Cerebellar cortex (tissue), 1 donor: ENCODE data around the gene ZNF425.
"Not testable (repeated sequence)": the region's sequence is repeated elsewhere in the genome, so short reads cannot be mapped to it uniquely, and the experiment has no call there.

Experiments
- DNase-seq: peaks from one replicate; pipeline ENCODE4 v3.0.0-alpha.2; 2015; ENCODE audit warnings: low spot score

ZNF425 gene

DNA sequence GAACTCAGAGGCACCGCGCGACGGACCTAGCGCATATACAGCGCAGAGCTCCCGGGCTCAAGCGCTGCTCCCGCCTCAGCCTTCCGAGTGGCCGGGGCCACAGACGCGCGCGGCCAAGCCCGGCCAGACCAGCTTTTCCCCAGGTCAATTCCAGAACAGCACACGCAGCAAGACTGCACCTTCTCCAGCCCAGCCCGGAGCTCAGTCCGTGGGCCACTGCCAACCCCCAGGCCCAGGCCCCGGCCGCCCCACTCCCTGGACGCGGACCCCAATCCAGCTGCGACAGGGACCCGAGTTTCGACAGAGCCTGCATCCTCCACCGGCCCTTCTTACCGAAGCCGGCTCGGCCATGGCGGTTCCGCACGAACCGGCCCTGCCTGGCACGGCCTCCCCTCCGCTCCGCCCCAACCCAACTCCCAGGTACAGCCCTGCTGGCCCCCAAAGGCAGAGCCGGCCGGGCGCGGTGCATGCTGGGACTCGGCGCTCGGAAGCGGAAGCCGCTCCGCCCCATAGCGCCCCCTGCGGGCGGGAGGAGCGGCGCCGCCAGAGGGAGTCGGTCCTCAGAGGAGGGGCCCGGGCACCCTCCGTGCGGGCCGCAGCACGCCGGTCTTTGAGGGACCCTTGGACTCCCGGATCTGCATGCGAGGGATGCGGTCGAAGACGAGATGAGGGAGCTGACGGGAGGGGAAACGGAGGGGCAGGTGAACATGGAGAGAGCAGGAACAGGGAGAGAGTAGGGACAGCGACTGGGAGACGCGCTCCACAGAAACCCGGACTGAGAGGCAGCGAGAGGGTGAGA, at the start of gene ZNF425:
TSS of gene ZNF425 (minus strand) at position 462 of the 799 bp plus-strand sequence. CDS start at position 351, 111 bp downstream.
- peak; percentile 90 for DNase-seq

DNA sequence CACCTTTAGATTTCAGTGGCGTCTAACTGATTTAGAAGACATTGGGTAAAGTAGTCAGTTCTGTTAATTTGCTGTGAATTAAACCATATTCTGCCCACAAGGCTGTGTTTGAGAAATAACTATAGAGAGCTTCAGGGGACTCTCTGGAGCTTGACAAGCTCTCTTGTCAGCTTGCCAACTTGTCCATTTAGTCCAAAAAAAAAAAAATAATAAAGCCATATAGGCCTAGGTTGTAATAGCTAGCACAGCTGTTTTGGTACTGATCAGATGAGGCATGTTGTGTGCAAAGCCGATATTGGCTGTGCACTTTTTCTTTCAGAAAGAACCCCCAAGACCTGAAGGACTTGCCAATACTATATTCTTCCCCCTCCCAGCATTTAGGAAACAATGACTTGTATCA, 49.0 kb upstream of the ZNF425 start:
- no peak for DNase-seq

DNA sequence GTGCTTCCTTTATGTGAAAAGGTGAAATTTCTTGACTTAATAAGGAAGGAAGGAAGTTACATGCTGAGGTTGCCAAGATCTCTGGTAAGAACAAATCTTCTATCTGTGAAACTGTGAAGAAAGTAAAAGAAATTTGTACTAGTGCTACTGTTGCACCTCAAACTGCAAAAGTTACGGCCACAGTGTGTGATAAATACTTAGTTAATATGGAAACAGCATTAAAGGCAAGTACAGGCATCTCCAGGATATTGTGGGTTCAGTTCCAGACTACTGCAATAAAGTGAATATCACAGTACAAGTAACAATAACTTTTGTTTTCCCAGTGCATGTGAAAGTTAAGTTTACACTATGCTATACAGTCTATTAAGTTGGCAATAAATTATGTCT, 46.4 kb upstream of the ZNF425 start:
- DNase-seq: no peak

DNA sequence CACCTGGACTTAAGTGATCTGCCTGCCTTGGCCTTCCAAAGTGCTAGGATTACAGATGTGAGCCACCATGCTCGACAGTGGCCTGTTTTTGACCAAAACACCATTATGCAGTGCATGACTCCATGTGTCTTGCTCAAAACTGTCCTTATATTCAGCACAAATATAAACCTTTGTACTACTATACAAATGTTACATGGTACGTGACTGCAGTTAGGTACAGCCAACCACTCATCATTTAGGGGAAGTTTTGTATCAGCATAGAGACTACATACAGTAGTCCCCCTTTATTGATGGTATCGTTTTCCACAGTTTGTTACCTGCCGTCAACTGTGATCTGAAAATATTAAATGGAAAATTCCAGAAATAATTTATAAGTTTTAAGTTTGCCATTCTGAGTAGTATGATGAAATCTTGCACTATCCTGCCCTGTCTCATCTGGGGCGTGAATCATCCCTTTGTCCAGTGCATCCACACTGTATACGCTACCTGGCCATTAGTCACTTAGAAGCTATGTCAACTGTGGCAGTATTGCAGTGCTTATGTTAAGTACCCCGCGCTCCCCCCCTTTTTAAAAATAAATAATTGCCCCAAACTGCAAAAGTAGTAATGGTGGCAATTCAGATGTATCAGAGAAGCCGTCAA, 45.9 kb upstream of the ZNF425 start:
- no peak for DNase-seq

GRCh38 chr7:149166630-149167352, 40.7 kb upstream of the ZNF425 start:
- DNase-seq: no peak

DNA sequence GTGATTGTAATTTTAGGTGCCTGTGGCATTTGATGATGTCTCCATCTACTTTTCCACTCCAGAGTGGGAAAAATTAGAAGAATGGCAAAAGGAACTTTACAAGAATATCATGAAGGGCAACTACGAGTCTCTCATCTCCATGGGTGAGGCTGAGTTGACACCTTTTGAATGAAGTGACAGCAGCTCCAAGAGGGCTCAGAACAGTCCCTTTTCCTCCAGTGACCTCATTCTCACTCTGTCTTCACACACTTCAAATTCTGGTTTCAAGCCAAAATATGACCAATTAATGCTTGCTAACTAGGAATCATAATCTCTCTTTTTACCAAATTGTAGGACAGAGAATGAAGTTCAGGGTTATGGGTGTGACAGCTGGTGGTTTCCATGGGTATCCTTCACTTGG, 40.0 kb upstream of the ZNF425 start:
- DNase-seq: no peak

GRCh38 chr7:149161241-149161848, 35.2 kb upstream of the ZNF425 start:
- DNase-seq: no peak

DNA sequence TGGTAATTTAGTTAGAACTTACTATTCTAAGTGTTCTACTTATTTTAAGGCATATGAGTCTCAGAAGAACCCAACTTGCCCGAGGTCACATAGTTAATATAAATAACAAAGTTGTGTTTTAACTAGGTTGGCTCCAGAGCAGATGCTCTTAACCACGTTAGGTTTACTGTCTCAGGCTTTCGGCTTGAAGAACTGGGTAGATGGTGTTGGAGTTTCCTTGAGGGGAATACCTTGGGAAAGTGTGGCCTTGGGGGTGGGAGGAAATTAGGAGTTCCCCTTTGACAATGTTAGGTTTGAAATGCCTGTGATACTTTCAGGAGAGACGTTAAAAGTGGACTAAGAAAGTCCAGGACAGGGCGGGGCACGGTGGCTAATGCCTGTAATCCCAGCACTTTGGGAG, 30.8 kb upstream of the ZNF425 start:
- DNase-seq: no peak

GRCh38 chr7:149154056-149154455, 27.9 kb upstream of the ZNF425 start:
- no peak for DNase-seq

DNA sequence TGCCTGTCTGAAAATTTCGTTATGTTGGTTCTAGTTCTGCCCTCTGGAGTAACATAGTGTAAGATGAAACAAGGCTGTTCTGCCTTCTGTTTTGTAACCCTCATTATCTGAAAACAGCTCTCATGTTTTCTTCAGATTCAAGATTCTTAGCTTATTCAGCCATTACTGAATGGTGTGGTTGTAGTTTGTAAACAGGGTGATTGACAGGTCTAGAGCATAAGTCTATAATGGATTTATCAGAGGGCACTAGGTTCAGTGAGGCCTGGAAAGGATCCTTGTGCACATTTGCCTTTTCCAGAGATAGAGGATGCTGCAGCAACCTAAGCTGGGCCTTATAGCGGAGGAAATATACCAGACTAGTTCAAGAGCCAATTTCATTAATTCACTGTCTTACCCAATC, 27.2 kb upstream of the ZNF425 start:
- DNase-seq: no peak

DNA sequence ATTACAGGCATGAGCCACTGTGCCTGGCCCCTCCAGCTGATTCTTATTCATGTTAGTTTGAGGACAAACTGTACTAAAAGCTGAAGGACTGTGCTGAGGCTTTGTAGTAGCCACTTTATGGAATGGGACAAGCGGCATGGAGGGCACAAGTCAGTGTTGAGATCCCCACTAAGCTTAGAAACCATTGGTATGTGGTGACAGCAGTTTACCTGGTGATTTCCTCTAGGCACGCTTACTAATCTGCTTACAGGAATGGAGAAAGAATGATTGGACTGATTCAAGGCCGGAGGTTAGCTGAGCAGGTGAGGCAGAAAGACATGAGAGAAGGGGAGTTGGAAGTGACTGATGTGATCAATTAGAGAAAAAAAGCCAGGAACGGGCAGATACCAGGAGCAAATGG, 24.9 kb upstream of the ZNF425 start:
- DNase-seq: no peak

- peak; percentile 36 for DNase-seq
These were observed 21.9 kb upstream of the ZNF425 start for GRCh38 chr7:149147752-149148653.

- peak; percentile 69 for DNase-seq
These were observed 21.1 kb upstream of the ZNF425 start, which contains the start of gene ZNF398 for GRCh38 chr7:149147072-149147751. Gene ZNF398, plus strand, starts transcription at chr7:149147453. Its CDS starts 290 bp downstream, at chr7:149147743.

DNA sequence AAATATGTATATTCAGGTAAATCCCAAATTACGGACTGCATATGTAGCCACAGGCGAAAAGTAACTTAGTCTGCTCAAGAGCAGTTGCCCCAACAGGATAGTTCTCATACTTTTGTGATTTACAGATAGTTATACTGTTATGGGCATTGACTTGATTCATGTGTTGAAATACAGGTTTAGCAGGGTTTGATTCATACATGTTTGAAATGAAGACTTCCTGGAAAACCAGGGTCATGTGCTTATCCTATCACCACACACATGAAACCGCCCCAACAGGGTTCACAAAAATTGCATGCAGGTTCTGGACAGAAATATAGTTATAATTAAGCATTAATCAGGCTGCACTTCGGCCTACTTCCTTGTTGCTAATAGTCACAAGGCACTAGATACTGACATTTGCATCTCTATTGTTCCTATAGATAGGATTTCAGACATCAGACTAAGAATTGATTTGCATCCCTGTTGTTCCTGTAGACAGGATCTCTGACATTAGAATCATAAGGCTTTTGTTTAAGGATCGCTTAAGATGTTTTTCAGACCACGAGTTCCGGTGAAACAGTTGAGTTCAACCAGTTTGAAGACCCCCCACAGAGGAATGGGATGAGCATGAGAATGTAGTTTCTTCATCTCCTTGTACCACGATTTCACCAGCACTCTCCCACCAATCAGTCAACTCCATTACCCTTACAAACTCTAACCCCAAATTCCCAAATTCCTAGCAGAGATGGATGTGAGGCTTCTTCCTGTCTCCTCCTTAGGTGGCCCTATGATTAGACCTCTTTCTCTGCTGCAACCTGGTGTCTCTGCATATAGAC, 19.1 kb upstream of the ZNF425 start:
- DNase-seq: no peak

- DNase-seq: not testable (repeated sequence)
These were observed 18.4 kb upstream of the ZNF425 start for GRCh38 chr7:149144436-149144922.

- no peak for DNase-seq
These were observed 15.8 kb upstream of the ZNF425 start for GRCh38 chr7:149141893-149142292.

DNA sequence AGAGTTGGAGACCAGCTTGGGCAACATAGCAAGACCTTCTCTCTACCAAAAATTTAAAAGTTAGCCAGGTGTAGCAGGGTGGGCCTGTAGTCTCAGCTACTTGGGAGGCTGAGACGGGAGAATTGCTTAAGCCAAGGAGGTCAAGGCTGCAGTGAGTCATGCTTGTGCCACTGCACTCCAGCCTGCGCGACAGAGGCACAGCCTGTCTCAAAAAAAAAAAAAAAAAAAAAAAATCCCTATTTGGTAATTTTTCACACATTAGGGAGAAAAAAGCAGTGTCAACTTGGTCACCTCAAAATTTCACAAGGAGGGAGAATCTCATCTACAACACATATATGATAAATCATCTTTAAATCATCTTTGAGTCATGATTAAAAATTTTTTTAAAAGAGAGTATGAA, 14.7 kb upstream of the ZNF425 start:
- no peak for DNase-seq

DNA sequence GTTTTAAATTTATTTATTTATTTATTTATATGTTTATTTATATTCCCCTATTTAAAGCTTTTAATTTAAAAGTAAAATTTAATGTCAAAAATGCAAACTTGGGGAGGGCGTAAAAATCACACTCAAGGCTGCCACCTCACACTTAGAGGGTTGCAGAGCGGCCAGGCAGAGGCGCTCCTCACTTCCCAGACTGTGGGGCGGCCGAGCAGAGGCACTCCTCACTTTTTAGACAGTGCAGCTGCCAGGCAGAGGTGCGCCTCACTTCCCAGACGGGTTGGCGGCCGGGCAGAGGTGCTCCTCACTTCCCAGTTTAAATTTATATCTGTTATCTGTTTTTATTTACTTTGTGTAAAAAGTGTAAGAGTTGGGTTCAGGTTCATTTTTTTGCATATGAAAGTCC, 10.0 kb upstream of the ZNF425 start:
- no peak for DNase-seq

DNA sequence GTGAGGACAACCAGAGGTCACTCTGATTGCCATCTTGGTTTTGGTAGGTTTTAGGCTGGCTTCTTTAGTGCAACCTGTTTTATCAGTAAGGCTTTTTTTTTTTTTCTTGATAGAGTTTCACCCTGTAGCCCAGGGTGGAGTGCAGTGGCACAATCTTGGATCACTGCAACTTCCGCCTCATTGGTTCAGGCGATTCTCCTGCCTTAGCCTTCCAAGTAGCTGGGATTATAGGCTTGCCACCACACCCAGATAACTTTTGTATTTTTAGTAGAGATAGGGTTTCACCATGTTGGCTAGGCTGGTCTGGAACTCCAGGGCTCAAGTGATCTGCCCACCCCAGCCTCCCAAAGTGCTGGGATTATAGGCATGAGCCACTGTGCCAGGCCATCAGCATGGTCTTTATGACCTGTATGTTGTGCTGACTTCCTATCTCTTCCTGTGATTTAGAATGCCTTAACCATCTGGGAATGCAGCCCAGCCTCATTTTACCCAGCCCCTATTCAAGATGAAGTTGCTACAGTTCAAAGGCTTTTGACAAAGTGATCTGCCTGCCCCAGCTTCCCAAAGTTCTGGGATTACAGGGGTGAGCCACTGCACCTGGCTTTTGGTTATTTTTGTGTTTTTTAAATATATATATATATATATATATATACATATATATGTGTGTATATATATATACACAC, 7.0 kb upstream of the ZNF425 start:
- DNase-seq: no peak
